ENCODE results near the gene PIP5K1B.

The PIP5K1B gene

DNA sequence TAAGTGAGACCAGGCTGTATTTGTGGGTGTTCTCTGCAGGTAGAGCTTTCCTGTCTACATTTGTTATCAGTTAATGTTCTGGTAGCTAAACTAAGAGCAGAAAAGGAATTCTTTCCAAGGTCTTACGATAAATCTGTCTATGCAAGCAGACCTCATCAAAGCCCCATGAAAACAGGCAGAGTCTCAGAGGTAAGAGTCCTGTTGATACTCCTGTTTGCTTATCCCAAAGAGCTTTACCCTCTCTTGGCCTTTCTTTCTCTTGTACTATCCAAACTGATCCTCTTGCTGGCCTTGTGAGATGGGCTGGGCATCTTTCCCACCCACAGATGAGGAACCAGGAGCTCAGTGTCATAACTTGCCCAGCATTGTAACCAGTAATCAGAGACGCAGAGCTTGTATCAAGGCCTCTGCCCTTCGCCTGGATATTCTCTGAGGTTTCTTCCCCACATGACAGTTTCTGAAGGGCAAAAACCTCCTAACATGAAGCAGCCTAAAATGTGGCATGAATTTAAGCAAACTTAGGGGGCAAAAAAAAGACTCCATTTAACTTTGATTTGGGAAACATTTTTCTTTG is 275.4 kb downstream of the PIP5K1B start:
- no peak overlapping the region; the same call in 1 of the 2 replicates for H3K4me2 ChIP-seq (ENCODE audit: low read length)
- no peaks in the 10 kb centered on the region for H3K9me2 ChIP-seq (ENCODE audit: low read depth, low read length)
- H3F3A ChIP-seq (ENCODE audit: insufficient read depth, low read length) = no peaks in the 10 kb centered on the region
- H3K4me1 ChIP-seq (ENCODE audit: insufficient read depth, low read length, severe bottlenecking) = peaks cover 35% of the 10 kb centered on the region
- H3K9ac ChIP-seq (ENCODE audit: low read length) = no peak overlapping the region
- no peaks in the 10 kb centered on the region for H3K9me3 ChIP-seq (ENCODE audit: low read length)
- no peaks in the 10 kb centered on the region for H4K20me1 ChIP-seq (ENCODE audit: insufficient read depth, low read length)
- H3K4me3 ChIP-seq (ENCODE audit: low read depth, low read length, poor library complexity, severe bottlenecking) = no peak overlapping the region
- H3K27ac ChIP-seq (ENCODE audit: low read depth, low read length, poor library complexity, severe bottlenecking) = peak overlapping the region; percentile 44
- TF ChIP-seq, protein P1, sequence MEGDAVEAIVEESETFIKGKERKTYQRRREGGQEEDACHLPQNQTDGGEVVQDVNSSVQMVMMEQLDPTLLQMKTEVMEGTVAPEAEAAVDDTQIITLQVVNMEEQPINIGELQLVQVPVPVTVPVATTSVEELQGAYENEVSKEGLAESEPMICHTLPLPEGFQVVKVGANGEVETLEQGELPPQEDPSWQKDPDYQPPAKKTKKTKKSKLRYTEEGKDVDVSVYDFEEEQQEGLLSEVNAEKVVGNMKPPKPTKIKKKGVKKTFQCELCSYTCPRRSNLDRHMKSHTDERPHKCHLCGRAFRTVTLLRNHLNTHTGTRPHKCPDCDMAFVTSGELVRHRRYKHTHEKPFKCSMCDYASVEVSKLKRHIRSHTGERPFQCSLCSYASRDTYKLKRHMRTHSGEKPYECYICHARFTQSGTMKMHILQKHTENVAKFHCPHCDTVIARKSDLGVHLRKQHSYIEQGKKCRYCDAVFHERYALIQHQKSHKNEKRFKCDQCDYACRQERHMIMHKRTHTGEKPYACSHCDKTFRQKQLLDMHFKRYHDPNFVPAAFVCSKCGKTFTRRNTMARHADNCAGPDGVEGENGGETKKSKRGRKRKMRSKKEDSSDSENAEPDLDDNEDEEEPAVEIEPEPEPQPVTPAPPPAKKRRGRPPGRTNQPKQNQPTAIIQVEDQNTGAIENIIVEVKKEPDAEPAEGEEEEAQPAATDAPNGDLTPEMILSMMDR (IDR thresholded peaks at IDR 0.05; ENCODE audit: low read length) = no peak
- no peak for TF ChIP-seq EZH2 (IDR thresholded peaks at IDR 0.05; ENCODE audit: borderline replicate concordance, low read length)
- H3K36me3 ChIP-seq (ENCODE audit: insufficient read depth, low read length) = no peaks in the 10 kb centered on the region
- no peaks in the 10 kb centered on the region for H3K27me3 ChIP-seq (ENCODE audit: insufficient read depth, low read length)
- H3K79me2 ChIP-seq (ENCODE audit: insufficient read depth, low read length) = no peaks in the 10 kb centered on the region
- H2AFZ ChIP-seq (ENCODE audit: low read length) = no peak overlapping the region

DNA sequence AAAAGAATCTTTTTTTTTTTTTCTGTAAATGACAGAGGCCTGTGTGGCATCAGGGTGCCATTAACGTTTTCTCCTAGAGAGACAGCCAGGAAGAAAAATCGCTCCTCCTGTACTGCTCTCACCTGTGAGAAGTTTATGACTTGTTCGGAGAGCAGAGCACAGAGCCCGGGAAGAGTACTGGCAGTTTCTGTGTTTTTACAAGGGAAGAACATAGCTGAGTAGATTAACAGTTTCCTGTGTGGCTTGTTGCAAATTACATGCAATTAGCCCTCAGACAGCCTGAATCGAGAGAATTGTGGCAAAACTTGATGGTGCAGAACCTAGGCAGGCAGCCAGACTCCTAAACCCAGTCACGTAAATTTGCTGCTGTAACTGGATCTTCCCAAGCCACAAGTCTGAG is 276.7 kb downstream of the PIP5K1B start:
- Histone ChIP-seq H4K20me1 (ENCODE audit: insufficient read depth, low read length) (no peaks in the 10 kb centered on the region), H3F3A (ENCODE audit: insufficient read depth, low read length) (no peaks in the 10 kb centered on the region), H3K9ac (ENCODE audit: low read length) (no peak overlapping the region), H2AFZ (ENCODE audit: low read length) (no peak overlapping the region), H3K4me1 (ENCODE audit: insufficient read depth, low read length, severe bottlenecking) (peaks cover 35% of the 10 kb centered on the region), H3K79me2 (ENCODE audit: insufficient read depth, low read length) (no peaks in the 10 kb centered on the region), H3K36me3 (ENCODE audit: insufficient read depth, low read length) (no peaks in the 10 kb centered on the region), H3K9me2 (ENCODE audit: low read depth, low read length) (no peaks in the 10 kb centered on the region), H3K27me3 (ENCODE audit: insufficient read depth, low read length) (no peaks in the 10 kb centered on the region), H3K27ac (ENCODE audit: low read depth, low read length, poor library complexity, severe bottlenecking) (peak overlapping the region; percentile 33), H3K4me3 (ENCODE audit: low read depth, low read length, poor library complexity, severe bottlenecking) (no peak overlapping the region), H3K9me3 (ENCODE audit: low read length) (no peaks in the 10 kb centered on the region), H3K4me2 (ENCODE audit: low read length) (peak overlapping the region; percentile 16; the same call in 1 of the 2 replicates)
- TF ChIP-seq EZH2 (IDR thresholded peaks at IDR 0.05; ENCODE audit: borderline replicate concordance, low read length) = no peak
- TF ChIP-seq, protein P1 (IDR thresholded peaks at IDR 0.05; ENCODE audit: low read length) = no peak

DNA sequence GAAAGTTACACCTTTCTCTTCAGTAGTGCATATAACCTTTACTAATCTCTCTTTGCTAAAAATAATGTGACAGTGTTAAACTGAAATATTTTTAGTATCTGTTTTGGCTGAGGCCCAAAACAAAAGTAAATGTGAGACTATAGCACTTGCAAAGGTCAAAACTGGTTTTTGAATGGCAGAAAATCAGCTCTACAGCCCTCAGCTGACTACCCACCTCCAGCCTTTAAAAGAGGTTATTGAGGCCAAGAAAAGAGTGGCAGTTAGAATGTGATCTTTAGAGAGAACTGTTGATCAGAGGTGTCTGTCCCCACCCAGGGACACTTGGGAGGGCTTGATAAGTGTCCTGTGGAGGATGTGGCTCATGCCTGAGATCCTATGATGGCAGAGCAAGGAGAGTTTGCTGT is 278.0 kb downstream of the PIP5K1B start:
- no peaks in the 10 kb centered on the region for H4K20me1 ChIP-seq (ENCODE audit: insufficient read depth, low read length)
- no peaks in the 10 kb centered on the region for H3K9me3 ChIP-seq (ENCODE audit: low read length)
- H3F3A ChIP-seq (ENCODE audit: insufficient read depth, low read length) = no peaks in the 10 kb centered on the region
- peaks cover 35% of the 10 kb centered on the region for H3K4me1 ChIP-seq (ENCODE audit: insufficient read depth, low read length, severe bottlenecking)
- H3K36me3 ChIP-seq (ENCODE audit: insufficient read depth, low read length) = no peaks in the 10 kb centered on the region
- no peak overlapping the region for H3K27ac ChIP-seq (ENCODE audit: low read depth, low read length, poor library complexity, severe bottlenecking)
- H3K79me2 ChIP-seq (ENCODE audit: insufficient read depth, low read length) = no peaks in the 10 kb centered on the region
- H3K4me2 ChIP-seq (ENCODE audit: low read length) = no peak overlapping the region
- no peaks in the 10 kb centered on the region for H3K9me2 ChIP-seq (ENCODE audit: low read depth, low read length)
- H3K27me3 ChIP-seq (ENCODE audit: insufficient read depth, low read length) = no peaks in the 10 kb centered on the region
- no peak overlapping the region for H2AFZ ChIP-seq (ENCODE audit: low read length)
- H3K4me3 ChIP-seq (ENCODE audit: low read depth, low read length, poor library complexity, severe bottlenecking) = no peak overlapping the region
- no peak overlapping the region for H3K9ac ChIP-seq (ENCODE audit: low read length)
- TF ChIP-seq EZH2 (IDR thresholded peaks at IDR 0.05; ENCODE audit: borderline replicate concordance, low read length) = no peak
- TF ChIP-seq, protein P1 (IDR thresholded peaks at IDR 0.05; ENCODE audit: low read length) = no peak
